ENCODE measurements around the gene MKNK2.
A peak's percentile ranks its signal among the peaks of the same experiment; 100 is the strongest.

Gene MKNK2

DNA sequence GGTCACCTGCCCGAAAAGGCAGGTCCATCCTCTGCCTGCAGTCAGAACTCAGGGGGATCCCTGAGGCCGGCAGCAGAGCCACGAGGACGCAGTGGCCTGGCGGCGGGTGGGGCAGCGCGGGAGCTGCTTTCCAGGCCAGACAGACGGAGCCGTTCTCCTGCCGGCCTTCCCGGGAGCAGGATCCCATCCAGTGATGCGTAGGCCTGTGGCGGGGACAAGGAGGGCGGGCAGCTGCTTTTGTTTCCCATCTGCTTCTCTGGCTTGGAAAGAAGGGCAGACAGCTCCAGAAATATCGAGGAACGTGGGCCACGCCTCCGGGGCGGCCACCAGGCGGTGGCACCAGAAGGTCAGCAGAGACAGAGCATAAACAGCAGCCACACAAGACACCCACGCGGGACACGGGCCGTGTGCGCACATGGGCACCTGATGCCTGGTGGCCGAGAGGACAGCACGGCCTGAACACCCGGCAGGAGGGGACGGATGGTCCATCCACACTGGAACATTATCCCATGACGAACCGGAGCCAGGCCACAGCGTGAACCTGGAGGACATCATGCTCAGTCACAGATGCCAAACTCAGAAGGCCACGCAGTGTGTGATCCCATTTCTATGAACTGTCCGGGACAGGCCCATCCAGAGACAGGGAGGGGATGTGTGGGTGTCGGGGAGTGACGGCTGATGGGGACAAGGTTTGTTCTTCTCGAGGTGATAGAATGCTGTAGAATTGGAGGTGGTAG lies 13.9 kb upstream of the MKNK2 start:
- no peak overlapping the region for H3K4me3 ChIP-seq (ENCODE audit: low read depth, low read length)
- no peak for DNase-seq (ENCODE audit: low read depth)
- TF ChIP-seq, protein P1, sequence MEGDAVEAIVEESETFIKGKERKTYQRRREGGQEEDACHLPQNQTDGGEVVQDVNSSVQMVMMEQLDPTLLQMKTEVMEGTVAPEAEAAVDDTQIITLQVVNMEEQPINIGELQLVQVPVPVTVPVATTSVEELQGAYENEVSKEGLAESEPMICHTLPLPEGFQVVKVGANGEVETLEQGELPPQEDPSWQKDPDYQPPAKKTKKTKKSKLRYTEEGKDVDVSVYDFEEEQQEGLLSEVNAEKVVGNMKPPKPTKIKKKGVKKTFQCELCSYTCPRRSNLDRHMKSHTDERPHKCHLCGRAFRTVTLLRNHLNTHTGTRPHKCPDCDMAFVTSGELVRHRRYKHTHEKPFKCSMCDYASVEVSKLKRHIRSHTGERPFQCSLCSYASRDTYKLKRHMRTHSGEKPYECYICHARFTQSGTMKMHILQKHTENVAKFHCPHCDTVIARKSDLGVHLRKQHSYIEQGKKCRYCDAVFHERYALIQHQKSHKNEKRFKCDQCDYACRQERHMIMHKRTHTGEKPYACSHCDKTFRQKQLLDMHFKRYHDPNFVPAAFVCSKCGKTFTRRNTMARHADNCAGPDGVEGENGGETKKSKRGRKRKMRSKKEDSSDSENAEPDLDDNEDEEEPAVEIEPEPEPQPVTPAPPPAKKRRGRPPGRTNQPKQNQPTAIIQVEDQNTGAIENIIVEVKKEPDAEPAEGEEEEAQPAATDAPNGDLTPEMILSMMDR (conservative IDR thresholded peaks at IDR 0.05; ENCODE audit: low read depth, low read length): no peak

DNA sequence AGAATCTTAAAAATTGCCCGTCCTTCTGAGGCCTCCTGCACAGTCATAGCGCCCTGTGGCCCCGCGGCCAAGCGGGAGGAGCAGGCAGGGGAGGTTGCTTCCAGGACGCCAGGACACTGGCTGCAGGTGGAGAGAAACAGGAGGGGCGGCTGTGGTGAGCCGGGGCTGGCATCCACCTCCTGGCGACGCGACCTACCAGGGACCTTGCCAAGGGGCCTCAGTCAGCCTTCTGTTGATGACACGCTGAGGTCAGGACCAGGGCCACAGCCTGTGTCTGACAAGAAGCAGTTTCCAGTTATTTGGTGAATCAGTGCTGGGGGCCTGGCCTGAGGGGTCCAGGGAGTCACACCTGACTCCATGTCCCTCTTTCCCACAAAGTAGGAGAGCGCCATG lies 13.3 kb upstream of the MKNK2 start:
- DNase-seq (ENCODE audit: low read depth): no peak
- H3K4me3 ChIP-seq (ENCODE audit: low read depth, low read length): no peak overlapping the region
- TF ChIP-seq, protein P1 (conservative IDR thresholded peaks at IDR 0.05; ENCODE audit: low read depth, low read length): no peak

DNA sequence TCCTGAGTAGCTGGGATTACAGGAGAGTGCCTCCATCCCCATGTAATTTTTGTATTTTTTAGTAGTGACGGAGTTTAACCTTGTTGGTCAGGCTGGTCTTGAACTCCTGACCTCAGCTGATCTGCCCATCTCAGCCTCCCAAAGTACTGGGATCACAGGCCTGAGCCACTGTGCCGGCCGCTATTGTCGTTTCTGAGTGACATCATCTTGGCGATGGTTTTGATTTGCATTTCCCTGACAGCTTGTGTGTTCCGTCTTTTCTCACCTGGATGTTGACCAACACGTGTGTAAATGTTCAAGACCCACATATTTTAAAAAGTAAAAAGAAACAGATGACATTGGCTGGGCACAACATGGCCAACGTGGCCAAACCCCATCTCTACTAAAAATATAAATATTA lies 12.8 kb upstream of the MKNK2 start:
- TF ChIP-seq, protein P1 (conservative IDR thresholded peaks at IDR 0.05; ENCODE audit: low read depth, low read length): no peak
- DNase-seq (ENCODE audit: low read depth): no peak
- H3K4me3 ChIP-seq (ENCODE audit: low read depth, low read length): no peak overlapping the region

DNA sequence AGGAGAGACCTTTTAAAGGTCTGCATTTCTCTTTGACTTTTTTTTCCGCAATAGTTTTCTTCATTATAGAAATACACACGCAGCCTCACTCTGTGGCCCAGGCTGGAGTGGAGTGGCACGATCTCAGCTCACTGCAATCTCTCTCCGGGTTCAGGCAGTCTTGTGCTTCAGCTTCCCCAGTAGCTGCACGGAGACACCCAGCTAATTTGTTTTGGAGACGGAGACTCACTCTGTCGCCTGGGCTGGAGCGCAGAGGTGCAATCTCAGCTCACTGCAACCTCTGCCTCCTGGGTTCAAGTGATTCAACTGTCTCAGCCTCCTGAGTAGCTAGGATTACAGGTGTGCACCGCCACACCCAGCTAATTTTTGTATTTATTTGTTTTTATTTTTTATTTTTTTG lies 11.7 kb upstream of the MKNK2 start:
- no peak overlapping the region for H3K4me3 ChIP-seq (ENCODE audit: low read depth, low read length)
- TF ChIP-seq, protein P1 (conservative IDR thresholded peaks at IDR 0.05; ENCODE audit: low read depth, low read length): no peak
- DNase-seq (ENCODE audit: low read depth): no peak

DNA sequence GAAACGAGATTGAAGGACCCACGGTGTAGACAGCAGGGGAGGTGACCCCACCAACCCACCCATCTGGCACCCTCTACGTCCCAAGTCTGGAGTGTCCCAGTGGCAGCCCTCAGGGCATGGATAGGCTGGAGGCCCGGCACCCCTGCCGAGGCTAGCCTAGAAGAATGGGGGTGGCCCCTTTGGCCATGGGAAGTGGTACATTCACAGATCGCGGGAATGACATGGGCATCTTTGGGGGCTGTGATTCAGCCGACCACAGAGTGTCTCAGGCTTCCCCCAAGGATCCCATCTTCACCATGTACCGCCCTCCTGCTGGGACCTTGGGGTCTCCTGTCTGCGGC lies 11.3 kb upstream of the MKNK2 start:
- DNase-seq (ENCODE audit: low read depth): no peak
- H3K4me3 ChIP-seq (ENCODE audit: low read depth, low read length): no peak overlapping the region
- TF ChIP-seq, protein P1 (conservative IDR thresholded peaks at IDR 0.05; ENCODE audit: low read depth, low read length): no peak

DNA sequence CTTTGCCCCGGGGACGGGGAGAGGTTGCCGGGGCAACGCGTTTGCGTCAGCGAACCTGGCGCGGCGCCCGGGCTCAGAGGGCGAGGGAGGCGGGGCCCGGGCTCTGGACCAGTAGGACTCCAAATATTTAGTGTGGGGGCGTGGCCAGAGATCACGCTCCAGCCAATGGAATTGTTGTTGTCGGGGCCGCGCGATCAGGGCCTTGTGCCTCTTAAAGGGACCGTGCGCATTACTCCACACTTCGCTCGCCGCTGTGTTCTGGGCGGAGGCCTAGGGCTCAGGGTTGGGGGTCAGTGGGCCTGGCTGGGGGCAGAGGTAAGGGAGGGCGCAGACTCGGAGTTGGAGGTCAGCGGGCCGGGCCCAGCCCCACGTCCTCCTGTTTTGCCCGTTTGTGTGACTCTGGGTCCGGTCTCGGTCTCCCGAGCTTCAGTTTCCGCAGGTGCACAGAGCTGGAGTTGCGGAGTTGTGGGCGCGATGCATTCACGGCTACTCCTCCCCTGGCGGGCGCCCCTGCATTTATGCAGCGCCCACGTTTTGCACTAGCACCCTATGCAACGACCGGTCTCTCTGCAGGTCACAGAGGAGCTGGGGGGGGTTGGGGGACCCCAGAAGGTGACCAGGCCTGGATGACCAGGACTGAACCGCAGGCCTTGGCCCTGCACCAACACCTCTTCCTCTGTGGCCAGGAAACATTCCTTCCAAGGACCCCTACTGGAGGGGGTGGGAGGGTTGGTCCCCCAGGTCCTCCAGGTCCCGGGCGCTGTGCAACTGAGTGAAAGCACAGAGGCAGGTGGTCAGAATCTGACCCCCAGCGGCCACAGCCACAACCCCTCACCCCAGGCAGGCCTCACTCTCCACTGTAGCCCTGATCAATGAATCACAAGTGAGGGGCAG lies 10.7 kb upstream of the MKNK2 start:
- peak; percentile 99 for DNase-seq (ENCODE audit: low read depth)
- TF ChIP-seq, protein P1 (conservative IDR thresholded peaks at IDR 0.05; ENCODE audit: low read depth, low read length): no peak
- H3K4me3 ChIP-seq (ENCODE audit: low read depth, low read length): peak overlapping the region; percentile 61
